GM21786 (cell line): Measurements from ENCODE around the gene ATP5PB.
A peak's percentile ranks its signal among the peaks of the same experiment; 100 is the strongest.

Experiments
- ATAC-seq: cut with Tn5 transposase; IDR thresholded peaks from one replicate; pipeline ENCODE4 v1.9.1; 2021; ENCODE audit not compliant: unreplicated experiment

Gene ATP5PB

GRCh38 chr1:111448918-111449702 is at the start of gene ATP5PB, which contains the start of gene WDR77:
Gene ATP5PB, plus strand, starts transcription at chr1:111449464. Its CDS starts 78 bp downstream, at chr1:111449542.
Gene WDR77, minus strand, starts transcription at chr1:111449256. Its CDS starts 87 bp downstream, at chr1:111449169.
- ATAC-seq, result peak; percentile 91

- no peak for ATAC-seq
Observed at GRCh38 chr1:111399792-111400610, 49.3 kb upstream of the ATP5PB start.

GRCh38 chr1:111402083-111402482 is 47.2 kb upstream of the ATP5PB start:
- ATAC-seq, result no peak

GRCh38 chr1:111404588-111404987 is 44.7 kb upstream of the ATP5PB start:
- ATAC-seq, result no peak

- peak; percentile 98 for ATAC-seq
Observed at GRCh38 chr1:111406321-111406768, 42.9 kb upstream of the ATP5PB start.

- ATAC-seq, result no peak
Observed at GRCh38 chr1:111407301-111407700, 42.0 kb upstream of the ATP5PB start.

- ATAC-seq, result no peak
Observed at GRCh38 chr1:111412839-111413238, 36.4 kb upstream of the ATP5PB start.

GRCh38 chr1:111414756-111415155 is 34.5 kb upstream of the ATP5PB start:
- ATAC-seq, result no peak

GRCh38 chr1:111415461-111415860 is 33.8 kb upstream of the ATP5PB start:
- no peak for ATAC-seq

- no peak for ATAC-seq
Observed at GRCh38 chr1:111417755-111418154, 31.5 kb upstream of the ATP5PB start.

- ATAC-seq, result no peak
Observed at GRCh38 chr1:111419037-111419436, 30.2 kb upstream of the ATP5PB start.

- ATAC-seq, result no peak
Observed at GRCh38 chr1:111420377-111420776, 28.9 kb upstream of the ATP5PB start.

- no peak for ATAC-seq
Observed at GRCh38 chr1:111422546-111423391, 26.5 kb upstream of the ATP5PB start.

- no peak for ATAC-seq
Observed at GRCh38 chr1:111424281-111424680, 25.0 kb upstream of the ATP5PB start.

- no peak for ATAC-seq
Observed at GRCh38 chr1:111436726-111437125, 12.5 kb upstream of the ATP5PB start.

GRCh38 chr1:111439461-111440351 is 9.6 kb upstream of the ATP5PB start:
- ATAC-seq, result no peak

- ATAC-seq, result no peak
Observed at GRCh38 chr1:111441573-111442192, 7.6 kb upstream of the ATP5PB start.

GRCh38 chr1:111442457-111442856 is 6.8 kb upstream of the ATP5PB start:
- no peak for ATAC-seq

- no peak for ATAC-seq
Observed at GRCh38 chr1:111444031-111444430, 5.2 kb upstream of the ATP5PB start.

- ATAC-seq, result no peak
Observed at GRCh38 chr1:111446546-111446945, 2.7 kb upstream of the ATP5PB start.
